ENCODE results near the gene TCF23.

Gene TCF23

DNA sequence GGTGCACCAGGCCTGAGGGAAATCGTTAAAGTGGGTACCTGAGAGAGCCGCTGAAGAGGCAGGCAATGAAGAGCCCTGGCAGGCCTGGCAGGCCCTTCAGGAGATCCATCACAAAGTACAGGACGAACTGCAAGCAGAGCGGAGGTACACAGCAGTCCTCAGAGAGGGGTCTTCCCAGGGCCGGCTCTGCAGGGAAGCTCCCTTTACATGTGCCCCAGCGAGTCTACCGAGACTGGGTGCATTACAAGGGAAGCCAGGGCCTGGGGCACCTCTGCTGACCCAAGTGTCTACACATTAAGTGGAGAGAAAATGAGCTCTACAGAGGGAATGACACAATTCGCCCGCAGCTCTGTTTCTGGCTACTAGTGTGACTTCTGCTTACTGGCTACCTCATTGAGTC, 54.9 kb downstream of the TCF23 start:
- no peaks in the 10 kb centered on the region for H3K9me2 ChIP-seq (replicated peaks; ENCODE audit: low read depth, low read length)
- no peaks in the 10 kb centered on the region for H3K9me3 ChIP-seq (ENCODE audit: insufficient read depth, low read depth, low read length)
- no peak overlapping the region for H3K9ac ChIP-seq (ENCODE audit: low read depth, low read length, poor library complexity, severe bottlenecking)
- H3K79me2 ChIP-seq (ENCODE audit: insufficient read depth, low read length) = peaks cover 4% of the 10 kb centered on the region; the same call in 1 of the 2 replicates
- H3K4me3 ChIP-seq (ENCODE audit: low read length, poor library complexity, severe bottlenecking) = no peak overlapping the region
- H3K36me3 ChIP-seq (ENCODE audit: insufficient read depth, low read length) = peaks cover 55% of the 10 kb centered on the region; the same call in 1 of the 2 replicates
- no peaks in the 10 kb centered on the region for H4K20me1 ChIP-seq (ENCODE audit: insufficient read depth, low read length, poor library complexity, severe bottlenecking)
- no peak overlapping the region for H2AFZ ChIP-seq (ENCODE audit: low read length)
- no peak overlapping the region for H3K4me2 ChIP-seq (ENCODE audit: low read depth, low read length, poor library complexity, severe bottlenecking)
- TF ChIP-seq, protein P1, sequence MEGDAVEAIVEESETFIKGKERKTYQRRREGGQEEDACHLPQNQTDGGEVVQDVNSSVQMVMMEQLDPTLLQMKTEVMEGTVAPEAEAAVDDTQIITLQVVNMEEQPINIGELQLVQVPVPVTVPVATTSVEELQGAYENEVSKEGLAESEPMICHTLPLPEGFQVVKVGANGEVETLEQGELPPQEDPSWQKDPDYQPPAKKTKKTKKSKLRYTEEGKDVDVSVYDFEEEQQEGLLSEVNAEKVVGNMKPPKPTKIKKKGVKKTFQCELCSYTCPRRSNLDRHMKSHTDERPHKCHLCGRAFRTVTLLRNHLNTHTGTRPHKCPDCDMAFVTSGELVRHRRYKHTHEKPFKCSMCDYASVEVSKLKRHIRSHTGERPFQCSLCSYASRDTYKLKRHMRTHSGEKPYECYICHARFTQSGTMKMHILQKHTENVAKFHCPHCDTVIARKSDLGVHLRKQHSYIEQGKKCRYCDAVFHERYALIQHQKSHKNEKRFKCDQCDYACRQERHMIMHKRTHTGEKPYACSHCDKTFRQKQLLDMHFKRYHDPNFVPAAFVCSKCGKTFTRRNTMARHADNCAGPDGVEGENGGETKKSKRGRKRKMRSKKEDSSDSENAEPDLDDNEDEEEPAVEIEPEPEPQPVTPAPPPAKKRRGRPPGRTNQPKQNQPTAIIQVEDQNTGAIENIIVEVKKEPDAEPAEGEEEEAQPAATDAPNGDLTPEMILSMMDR (conservative IDR thresholded peaks at IDR 0.05; ENCODE audit: low read length) = no peak
- TF ChIP-seq EZH2phosphoT487 (IDR thresholded peaks at IDR 0.05; ENCODE audit: borderline replicate concordance) = no peak
- H3F3A ChIP-seq (ENCODE audit: low read depth) = no peaks in the 10 kb centered on the region
- H3K27me3 ChIP-seq (ENCODE audit: insufficient read depth, low read length, poor library complexity, severe bottlenecking) = no peaks in the 10 kb centered on the region
- no peaks in the 10 kb centered on the region for H3K4me1 ChIP-seq (ENCODE audit: insufficient read depth, low read length, poor library complexity, severe bottlenecking)

DNA sequence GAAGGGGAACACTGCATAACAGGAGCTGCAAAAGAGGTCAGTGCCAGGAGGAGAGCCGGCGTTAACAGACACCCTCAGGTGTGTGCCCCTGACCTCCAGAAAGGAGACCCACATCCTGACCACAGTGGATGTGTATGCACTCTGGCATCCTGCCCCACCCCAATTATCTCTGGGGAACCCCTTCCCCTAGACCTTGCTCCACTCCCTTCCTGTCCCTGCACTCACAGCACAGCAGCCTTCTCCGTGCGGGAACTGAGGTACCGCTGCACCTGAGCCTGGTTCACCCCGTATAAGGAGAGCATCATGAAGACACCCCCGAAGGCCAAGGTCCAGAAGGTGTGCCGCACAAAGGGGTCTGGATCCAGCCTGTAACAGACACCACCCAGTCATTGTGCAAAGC, 55.8 kb downstream of the TCF23 start:
- no peak overlapping the region for H3K4me3 ChIP-seq (ENCODE audit: low read length, poor library complexity, severe bottlenecking)
- no peaks in the 10 kb centered on the region for H3K9me2 ChIP-seq (replicated peaks; ENCODE audit: low read depth, low read length)
- H2AFZ ChIP-seq (ENCODE audit: low read length) = no peak overlapping the region
- H4K20me1 ChIP-seq (ENCODE audit: insufficient read depth, low read length, poor library complexity, severe bottlenecking) = no peaks in the 10 kb centered on the region
- H3K36me3 ChIP-seq (ENCODE audit: insufficient read depth, low read length) = peaks cover 54% of the 10 kb centered on the region; the same call in 1 of the 2 replicates
- TF ChIP-seq, protein P1 (conservative IDR thresholded peaks at IDR 0.05; ENCODE audit: low read length) = no peak
- no peak for TF ChIP-seq EZH2phosphoT487 (IDR thresholded peaks at IDR 0.05; ENCODE audit: borderline replicate concordance)
- H3K9ac ChIP-seq (ENCODE audit: low read depth, low read length, poor library complexity, severe bottlenecking) = no peak overlapping the region
- H3K9me3 ChIP-seq (ENCODE audit: insufficient read depth, low read depth, low read length) = no peaks in the 10 kb centered on the region
- H3K79me2 ChIP-seq (ENCODE audit: insufficient read depth, low read length) = peaks cover 12% of the 10 kb centered on the region; the same call in 1 of the 2 replicates
- H3K4me2 ChIP-seq (ENCODE audit: low read depth, low read length, poor library complexity, severe bottlenecking) = no peak overlapping the region
- H3K27me3 ChIP-seq (ENCODE audit: insufficient read depth, low read length, poor library complexity, severe bottlenecking) = no peaks in the 10 kb centered on the region
- no peaks in the 10 kb centered on the region for H3F3A ChIP-seq (ENCODE audit: low read depth)
- peaks cover 6% of the 10 kb centered on the region for H3K4me1 ChIP-seq (ENCODE audit: insufficient read depth, low read length, poor library complexity, severe bottlenecking)

DNA sequence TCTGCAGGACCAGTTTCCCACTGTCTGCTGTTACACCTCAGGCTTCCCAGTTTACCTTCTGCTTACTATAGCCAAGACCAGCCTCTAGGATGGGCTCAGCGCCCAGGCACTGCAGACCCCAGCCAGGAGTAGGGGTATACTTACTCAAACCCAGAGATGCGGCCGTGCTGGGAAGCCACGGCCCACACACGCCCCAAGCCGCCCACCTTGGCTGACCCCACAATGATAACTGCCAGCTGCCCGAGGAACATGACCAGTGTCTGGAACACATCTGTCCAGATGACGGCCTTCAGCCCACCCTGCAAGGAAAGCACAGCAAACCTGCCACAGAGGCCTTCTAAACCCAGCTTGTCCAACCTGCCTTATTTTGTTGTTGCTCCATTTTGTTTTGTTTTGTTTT, 56.4 kb downstream of the TCF23 start:
- Histone ChIP-seq H3K9me2 (replicated peaks; ENCODE audit: low read depth, low read length) (no peaks in the 10 kb centered on the region), H3K4me2 (ENCODE audit: low read depth, low read length, poor library complexity, severe bottlenecking) (no peak overlapping the region), H3K79me2 (ENCODE audit: insufficient read depth, low read length) (peaks cover 18% of the 10 kb centered on the region; the same call in 1 of the 2 replicates), H3K36me3 (ENCODE audit: insufficient read depth, low read length) (peaks cover 47% of the 10 kb centered on the region; the same call in 1 of the 2 replicates), H3K4me1 (ENCODE audit: insufficient read depth, low read length, poor library complexity, severe bottlenecking) (peaks cover 12% of the 10 kb centered on the region), H3K9me3 (ENCODE audit: insufficient read depth, low read depth, low read length) (no peaks in the 10 kb centered on the region), H3F3A (ENCODE audit: low read depth) (no peaks in the 10 kb centered on the region), H4K20me1 (ENCODE audit: insufficient read depth, low read length, poor library complexity, severe bottlenecking) (no peaks in the 10 kb centered on the region), H3K9ac (ENCODE audit: low read depth, low read length, poor library complexity, severe bottlenecking) (no peak overlapping the region), H3K4me3 (ENCODE audit: low read length, poor library complexity, severe bottlenecking) (no peak overlapping the region), H2AFZ (ENCODE audit: low read length) (no peak overlapping the region), H3K27me3 (ENCODE audit: insufficient read depth, low read length, poor library complexity, severe bottlenecking) (no peaks in the 10 kb centered on the region)
- TF ChIP-seq EZH2phosphoT487 (IDR thresholded peaks at IDR 0.05; ENCODE audit: borderline replicate concordance) = no peak
- TF ChIP-seq, protein P1 (conservative IDR thresholded peaks at IDR 0.05; ENCODE audit: low read length) = no peak

Data from Loucy (cell line).